Memory B cell (primary cell): ENCODE results near the gene RICTOR.
A peak's percentile ranks its signal among the peaks of the same experiment; 100 is the strongest.

ENCODE experiments used
- ATAC-seq: fragments of 150-1000 bp; cut with Tn5 transposase; 2 replicates; pipeline ENCODE4 v1.10.0; 2021; ENCODE audit warnings: low read depth, mild to moderate bottlenecking, moderate library complexity
- DNase-seq, 2 donors: peaks; one replicate each; pipeline ENCODE4 v3.0.0; 2022; ENCODE audit warnings: low spot score in 2 of 2
- H3K27ac Mint-ChIP-seq: one replicate; pipeline ENCODE4 v1.8.0; 2022; ENCODE audit warnings: mild to moderate bottlenecking, moderate library complexity, mixed read lengths
- H3K27me3 Mint-ChIP-seq: one replicate; pipeline ENCODE4 v1.8.0; 2022; ENCODE audit warnings: mixed read lengths
- H3K36me3 Mint-ChIP-seq: one replicate; pipeline ENCODE4 v1.8.0; 2022; ENCODE audit warnings: mild to moderate bottlenecking, mixed read lengths
- H3K4me1 Mint-ChIP-seq: one replicate; pipeline ENCODE4 v1.8.0; 2022; ENCODE audit warnings: mixed read lengths
- H3K4me3 Mint-ChIP-seq: one replicate; pipeline ENCODE4 v1.8.0; 2022; ENCODE audit warnings: mild to moderate bottlenecking, moderate library complexity, mixed read lengths
- H3K9me3 Mint-ChIP-seq: one replicate; pipeline ENCODE4 v1.8.0; 2022; ENCODE audit warnings: mixed read lengths

Gene RICTOR

DNA sequence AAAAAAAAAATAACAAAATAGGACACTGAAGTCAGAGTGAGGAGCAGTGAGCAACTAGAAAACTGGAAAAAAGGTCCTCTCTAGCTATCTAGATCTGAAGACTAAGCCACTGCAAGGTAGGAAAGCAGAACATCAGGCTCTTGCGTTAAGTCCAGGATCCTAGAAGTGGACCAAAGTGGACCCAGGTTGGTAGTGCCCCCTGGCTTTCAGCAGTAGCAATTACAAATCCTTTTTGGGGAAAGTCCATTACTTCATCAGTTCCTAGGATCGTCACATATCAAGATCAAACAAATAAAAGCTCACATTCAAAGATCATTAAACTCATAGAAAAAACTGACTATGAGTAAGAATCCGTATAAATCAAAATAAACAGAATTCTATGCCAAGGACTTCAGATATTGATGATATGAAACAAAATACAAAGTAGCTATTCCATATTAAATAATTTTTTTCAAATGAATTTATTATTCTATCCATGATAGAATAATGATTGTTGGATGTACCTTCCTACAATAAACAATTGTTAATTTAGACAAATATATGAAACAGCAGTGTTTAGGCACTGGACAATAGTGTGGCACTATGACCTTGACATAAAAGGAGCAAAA, 6.5 kb upstream of the RICTOR start:
- Mint-ChIP-seq H3K27me3 (peaks cover 1% of the 10 kb centered on the region), H3K27ac (no peak overlapping the region), H3K9me3 (peaks cover 6% of the 10 kb centered on the region), H3K36me3 (no peaks in the 10 kb centered on the region), H3K4me3 (no peak overlapping the region), H3K4me1 (peaks cover 7% of the 10 kb centered on the region)
- peak; percentile 7 for ATAC-seq
- DNase-seq: peak in 1 of 2 donors; percentile 10

DNA sequence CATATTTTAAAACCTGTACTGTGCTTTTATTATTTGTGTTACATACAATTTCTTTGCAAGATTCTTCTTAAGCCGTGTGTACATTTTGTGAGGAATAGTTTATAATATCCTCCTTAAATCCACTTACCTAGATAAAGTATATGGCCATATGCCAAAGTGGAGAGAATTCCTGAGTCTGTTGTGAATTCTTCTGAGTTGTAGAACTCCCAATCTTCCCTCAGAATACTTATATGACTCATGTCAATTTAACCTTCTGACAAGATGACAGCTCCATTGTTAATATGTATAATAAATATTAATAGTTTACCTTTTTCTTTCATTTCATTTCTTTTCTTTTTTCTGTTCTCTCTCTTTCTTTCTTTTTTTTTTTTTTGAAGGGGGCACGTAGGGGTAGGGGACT, 6.0 kb upstream of the RICTOR start:
- no peak for DNase-seq
- Mint-ChIP-seq H3K9me3 (peaks cover 6% of the 10 kb centered on the region), H3K4me1 (peaks cover 12% of the 10 kb centered on the region), H3K36me3 (no peaks in the 10 kb centered on the region), H3K27me3 (peaks cover 1% of the 10 kb centered on the region), H3K27ac (no peak overlapping the region), H3K4me3 (no peak overlapping the region)
- no peak for ATAC-seq

DNA sequence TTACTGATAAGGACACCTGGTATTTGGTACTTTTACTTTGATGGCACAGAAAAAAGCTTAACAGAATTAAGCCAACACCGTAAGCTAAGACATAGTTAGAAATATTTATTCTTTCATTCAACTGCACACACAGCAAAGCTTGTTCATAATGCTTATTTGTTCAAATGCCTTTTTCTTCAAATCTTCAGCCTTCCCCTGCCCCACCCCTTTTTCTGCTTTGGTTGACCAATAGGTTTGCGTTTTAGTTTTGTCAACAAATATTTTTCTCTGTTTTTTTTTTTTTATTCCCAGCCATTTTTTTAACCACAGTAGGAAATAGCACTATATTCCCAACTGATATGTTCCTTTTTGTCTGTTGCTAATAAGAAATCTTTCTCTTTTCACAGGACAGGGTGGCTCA, 4.9 kb upstream of the RICTOR start:
- no peak for ATAC-seq
- no peak overlapping the region for H3K4me3 Mint-ChIP-seq
- H3K4me1 Mint-ChIP-seq: peaks cover 15% of the 10 kb centered on the region
- peaks cover 6% of the 10 kb centered on the region for H3K9me3 Mint-ChIP-seq
- no peak for DNase-seq
- H3K36me3 Mint-ChIP-seq: no peaks in the 10 kb centered on the region
- peaks cover 1% of the 10 kb centered on the region for H3K27me3 Mint-ChIP-seq
- H3K27ac Mint-ChIP-seq: no peak overlapping the region

DNA sequence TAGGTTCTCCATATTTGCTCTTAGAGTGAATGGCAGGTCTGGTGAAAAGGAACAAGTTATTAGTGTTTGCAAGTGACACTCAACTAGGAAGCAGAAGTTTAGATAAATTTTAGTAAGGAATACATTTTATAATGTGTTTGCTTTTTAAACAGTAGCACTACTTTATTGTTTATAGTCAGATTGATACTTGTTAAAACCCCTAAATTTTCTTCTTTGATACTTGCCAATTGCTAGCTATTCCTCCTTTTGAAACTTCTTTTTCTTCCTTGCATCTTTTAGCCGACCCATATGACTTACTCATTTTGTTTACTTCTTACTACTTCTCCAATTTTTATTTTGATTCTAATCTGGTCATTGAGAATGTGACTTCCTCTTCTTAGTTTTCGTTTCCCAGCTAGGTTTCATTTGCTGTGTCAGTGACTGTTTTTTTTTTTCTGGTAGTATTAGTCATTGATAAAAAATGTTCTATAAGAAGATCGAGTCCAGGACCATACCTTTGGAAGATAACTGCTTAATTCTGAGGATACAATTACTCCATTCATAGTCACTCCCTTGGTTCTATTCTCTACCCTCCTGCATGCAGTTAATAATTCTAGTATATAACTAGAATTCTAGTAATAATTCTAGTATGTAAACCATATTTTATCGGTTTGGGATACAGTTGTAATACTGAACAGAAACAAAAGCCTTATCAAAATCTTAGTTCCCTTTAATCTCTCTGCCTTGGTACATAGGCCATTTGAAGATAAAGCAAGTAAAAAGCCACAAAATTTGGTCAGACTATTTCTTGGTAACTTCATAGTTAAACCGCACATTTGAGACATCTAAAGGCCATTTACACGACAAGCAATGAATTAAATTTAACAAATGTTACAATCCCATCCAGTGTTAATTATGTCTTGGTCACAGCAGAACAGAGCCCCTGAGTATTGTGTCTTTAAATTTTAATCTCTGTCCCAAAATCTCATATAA, 2.8 kb upstream of the RICTOR start:
- ATAC-seq (peak; percentile 41), DNase-seq (peak in 1 of 2 donors; percentile 14)
- Mint-ChIP-seq H3K4me3 (peak overlapping the region; percentile 22), H3K9me3 (no peaks in the 10 kb centered on the region), H3K27me3 (peaks cover 1% of the 10 kb centered on the region), H3K4me1 (peaks cover 22% of the 10 kb centered on the region), H3K27ac (peak overlapping the region; percentile 5), H3K36me3 (no peaks in the 10 kb centered on the region)

DNA sequence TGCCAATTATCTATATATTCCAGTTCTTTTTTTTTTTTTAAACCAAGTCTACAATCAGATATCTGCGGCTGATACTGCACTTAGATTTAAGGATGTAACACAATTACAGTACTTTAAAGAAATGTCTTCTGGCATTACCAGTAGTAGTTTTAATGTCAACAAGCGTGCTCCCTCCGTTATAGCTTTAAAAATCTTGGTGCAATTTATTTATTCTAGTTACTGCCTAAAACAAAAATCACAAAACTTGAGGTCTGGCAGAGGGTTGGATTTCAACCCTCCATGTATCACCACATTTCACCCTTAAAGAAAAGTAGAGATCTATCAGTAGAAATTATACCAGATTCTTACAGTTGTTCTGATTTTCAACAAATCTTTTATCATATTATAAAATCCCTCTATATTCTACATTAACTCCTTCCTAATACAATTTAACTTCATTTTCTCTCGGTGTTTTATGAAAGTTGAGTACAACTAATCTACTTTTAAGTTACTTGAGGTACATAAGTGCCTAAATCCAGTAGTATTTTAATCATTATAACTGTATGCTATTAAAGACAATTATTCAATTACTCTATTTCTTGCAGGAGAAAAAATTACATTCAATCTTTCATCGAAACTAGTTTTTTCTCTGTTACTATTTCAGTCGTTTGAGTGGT, 2.0 kb upstream of the RICTOR start:
- Mint-ChIP-seq H3K4me3 (no peak overlapping the region), H3K27ac (peak overlapping the region; percentile 5), H3K27me3 (peaks cover 1% of the 10 kb centered on the region)

DNA sequence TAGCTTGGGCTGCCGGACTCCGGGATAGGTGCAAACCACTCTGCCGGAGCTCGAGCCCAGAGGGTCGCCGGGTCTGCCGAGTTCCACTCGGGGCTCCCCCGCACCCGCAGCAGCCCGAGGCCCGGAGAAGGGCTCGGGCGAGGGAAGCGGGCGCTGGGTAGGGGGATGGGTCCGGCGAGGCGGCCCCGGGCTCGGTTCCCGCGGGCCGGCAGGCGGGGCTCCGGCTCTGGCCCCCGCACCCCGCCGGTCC, 507 bp downstream of the RICTOR start:
- H3K27me3 Mint-ChIP-seq: no peaks in the 10 kb centered on the region
- ATAC-seq (peak; percentile 23), DNase-seq (peak in 1 of 2 donors; percentile 59)
- peak overlapping the region; percentile 92 for H3K4me3 Mint-ChIP-seq
- peaks cover 28% of the 10 kb centered on the region for H3K4me1 Mint-ChIP-seq
- peaks cover 5% of the 10 kb centered on the region for H3K36me3 Mint-ChIP-seq
- peak overlapping the region; percentile 96 for H3K27ac Mint-ChIP-seq
- no peaks in the 10 kb centered on the region for H3K9me3 Mint-ChIP-seq

More for the DNA sequence above, 2.0 kb upstream of the RICTOR start:
- no peaks in the 10 kb centered on the region for H3K36me3 Mint-ChIP-seq
- H3K9me3 Mint-ChIP-seq: no peaks in the 10 kb centered on the region
- DNase-seq (no peak), ATAC-seq (no peak)
- peaks cover 25% of the 10 kb centered on the region for H3K4me1 Mint-ChIP-seq

DNA sequence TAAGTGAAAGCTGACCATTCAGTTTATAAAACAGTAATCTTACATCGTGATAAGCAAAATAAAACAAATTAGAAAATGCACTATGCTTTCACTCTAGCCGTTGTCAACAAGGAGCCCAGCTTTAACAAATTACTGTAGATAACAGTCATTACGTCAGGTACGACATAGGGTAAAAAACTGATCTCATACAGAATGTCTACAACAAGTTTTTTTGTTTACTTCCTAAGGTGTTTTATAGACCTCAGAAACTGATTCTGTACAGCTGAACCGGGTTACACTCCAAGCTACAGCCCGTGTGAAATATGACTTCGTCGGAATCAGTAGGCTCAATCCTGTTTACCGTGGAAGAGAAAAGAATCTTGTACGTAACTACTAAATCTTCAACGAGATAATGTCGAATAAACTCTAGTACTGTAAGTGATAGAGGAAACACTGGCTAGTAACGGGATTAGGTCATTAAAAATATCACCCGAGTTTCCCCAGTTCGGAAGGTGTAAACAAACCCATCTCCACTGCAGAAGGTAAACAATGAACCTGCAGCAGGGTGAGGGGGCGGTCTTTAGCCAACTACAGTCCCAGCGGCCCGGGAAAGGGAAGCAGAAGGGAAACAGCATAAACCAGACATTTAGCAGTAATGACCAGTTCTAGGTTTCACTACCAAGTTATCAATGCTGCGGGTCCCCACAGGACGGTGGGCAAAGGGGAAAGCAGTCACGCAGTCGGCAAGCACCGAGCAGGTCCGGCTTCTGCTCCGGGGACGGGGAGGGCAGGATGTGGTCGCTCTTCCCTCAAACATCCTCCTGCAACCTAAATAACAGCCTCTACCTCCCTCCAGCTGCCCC, 1.1 kb downstream of the RICTOR start:
- H3K36me3 Mint-ChIP-seq: peaks cover 10% of the 10 kb centered on the region
- H3K4me1 Mint-ChIP-seq: peaks cover 33% of the 10 kb centered on the region
- no peaks in the 10 kb centered on the region for H3K9me3 Mint-ChIP-seq
- peak overlapping the region; percentile 92 for H3K4me3 Mint-ChIP-seq
- DNase-seq: peak in 1 of 2 donors; percentile 28
- peak overlapping the region; percentile 96 for H3K27ac Mint-ChIP-seq
- no peaks in the 10 kb centered on the region for H3K27me3 Mint-ChIP-seq
- peak; percentile 16 for ATAC-seq

DNA sequence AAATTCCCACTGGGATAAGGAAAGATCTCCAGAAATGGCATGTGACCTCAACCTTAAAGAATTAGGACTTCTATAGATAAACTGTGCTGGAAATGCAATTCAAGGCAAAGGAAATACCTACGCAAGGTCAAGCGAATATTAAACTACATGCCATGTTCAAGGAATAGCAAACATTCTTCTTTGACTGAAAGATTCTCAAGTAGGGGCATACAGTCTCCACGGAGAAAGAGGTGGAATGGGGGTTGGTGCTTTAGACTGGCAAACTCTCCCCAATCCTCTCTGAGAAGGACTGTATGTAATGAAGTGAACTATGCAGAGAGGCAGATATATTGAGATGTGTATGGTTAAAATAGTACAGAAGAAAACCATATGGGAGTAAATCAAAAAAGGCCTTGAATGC, 6.1 kb downstream of the RICTOR start:
- H3K4me3 Mint-ChIP-seq: no peak overlapping the region
- peaks cover 42% of the 10 kb centered on the region for H3K36me3 Mint-ChIP-seq
- H3K27me3 Mint-ChIP-seq: no peaks in the 10 kb centered on the region
- H3K4me1 Mint-ChIP-seq: peaks cover 42% of the 10 kb centered on the region
- H3K9me3 Mint-ChIP-seq: peaks cover 11% of the 10 kb centered on the region
- H3K27ac Mint-ChIP-seq: no peak overlapping the region
- no peak for ATAC-seq
- DNase-seq: no peak

DNA sequence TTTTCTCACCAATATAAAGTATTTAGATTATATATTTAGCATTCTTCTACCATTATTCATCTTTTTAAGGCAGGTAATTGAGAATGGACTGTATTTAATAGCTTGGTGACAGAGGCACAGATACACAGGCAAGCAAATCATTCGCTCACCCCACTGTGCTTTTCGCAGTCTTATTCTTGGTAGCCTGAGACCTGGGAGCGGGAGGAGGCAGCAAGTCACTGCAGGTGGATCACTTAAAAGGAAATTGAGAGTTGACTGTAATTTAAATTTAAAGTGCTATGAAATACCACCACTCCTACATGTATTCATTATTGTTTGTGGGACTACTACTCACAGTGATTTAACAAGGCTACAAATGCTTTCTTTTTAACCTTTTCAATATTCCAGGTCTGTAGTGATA, 9.7 kb downstream of the RICTOR start:
- H3K9me3 Mint-ChIP-seq: peaks cover 11% of the 10 kb centered on the region
- ATAC-seq (no peak), DNase-seq (no peak)
- peaks cover 41% of the 10 kb centered on the region for H3K36me3 Mint-ChIP-seq
- no peak overlapping the region for H3K27ac Mint-ChIP-seq
- H3K27me3 Mint-ChIP-seq: no peaks in the 10 kb centered on the region
- no peak overlapping the region for H3K4me3 Mint-ChIP-seq
- peaks cover 47% of the 10 kb centered on the region for H3K4me1 Mint-ChIP-seq

DNA sequence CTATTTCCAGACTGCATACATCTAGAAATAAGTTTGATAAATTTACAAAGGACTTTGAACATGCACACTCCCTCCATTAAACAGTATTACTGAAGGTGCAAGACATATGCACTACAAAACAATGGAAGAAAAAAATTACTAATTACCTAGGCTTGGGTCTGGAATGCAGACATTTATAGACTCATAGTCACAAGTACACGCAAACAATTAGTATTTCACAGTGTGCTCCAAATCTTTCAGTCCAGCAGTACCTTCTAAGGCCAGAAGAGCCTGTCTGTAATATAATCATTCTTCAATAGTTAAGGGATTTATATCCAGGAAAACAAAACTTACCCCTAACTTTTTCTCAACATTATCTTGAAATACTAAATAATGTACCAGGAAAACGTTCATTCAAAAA, 11.2 kb downstream of the RICTOR start:
- Mint-ChIP-seq H3K9me3 (peaks cover 11% of the 10 kb centered on the region), H3K27me3 (no peaks in the 10 kb centered on the region), H3K27ac (peak overlapping the region; percentile 23), H3K4me1 (peaks cover 45% of the 10 kb centered on the region), H3K36me3 (peaks cover 32% of the 10 kb centered on the region), H3K4me3 (no peak overlapping the region)
- DNase-seq (no peak), ATAC-seq (no peak)

DNA sequence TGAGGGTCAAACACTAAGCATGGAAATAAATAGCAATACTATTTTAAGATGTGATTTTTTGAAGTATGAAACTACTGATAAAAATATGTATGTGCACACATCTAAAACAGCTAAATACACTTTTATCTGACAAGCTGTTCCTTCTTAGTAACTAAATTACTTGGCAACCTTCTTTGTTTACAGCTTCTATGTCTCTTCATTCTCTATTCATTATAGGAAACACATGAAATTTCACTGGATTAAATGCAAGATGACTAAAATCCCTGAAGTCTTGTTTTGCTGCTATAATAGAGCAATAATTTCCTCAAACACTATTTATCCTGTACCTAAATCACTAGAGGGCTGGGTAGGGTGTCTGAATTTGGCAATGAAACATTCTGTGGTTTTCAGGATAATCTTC, 11.7 kb downstream of the RICTOR start:
- peaks cover 44% of the 10 kb centered on the region for H3K4me1 Mint-ChIP-seq
- no peaks in the 10 kb centered on the region for H3K27me3 Mint-ChIP-seq
- peaks cover 8% of the 10 kb centered on the region for H3K9me3 Mint-ChIP-seq
- ATAC-seq (no peak), DNase-seq (no peak)
- H3K36me3 Mint-ChIP-seq: peaks cover 27% of the 10 kb centered on the region
- H3K4me3 Mint-ChIP-seq: no peak overlapping the region
- peak overlapping the region; percentile 23 for H3K27ac Mint-ChIP-seq

DNA sequence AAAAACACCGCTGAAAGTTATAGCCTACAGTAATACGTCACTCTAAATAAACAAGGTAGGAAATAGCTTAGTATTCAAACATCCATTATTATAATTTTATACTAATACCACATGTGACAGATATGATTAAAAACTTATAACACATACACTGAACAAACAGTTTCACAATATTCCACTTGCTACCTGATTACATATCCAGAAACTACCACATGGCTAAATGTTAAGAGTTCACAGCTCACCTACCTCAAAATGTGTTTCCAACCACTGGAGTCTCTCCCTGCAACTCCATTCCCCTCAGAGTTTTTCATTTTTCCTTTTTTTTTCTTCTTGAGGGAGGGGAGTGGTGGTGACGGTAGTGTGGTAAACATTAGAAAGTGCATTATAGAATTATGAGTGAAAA, 12.1 kb downstream of the RICTOR start:
- DNase-seq: no peak
- Mint-ChIP-seq H3K9me3 (peaks cover 6% of the 10 kb centered on the region), H3K27me3 (no peaks in the 10 kb centered on the region), H3K4me3 (no peak overlapping the region), H3K27ac (peak overlapping the region; percentile 23), H3K36me3 (peaks cover 23% of the 10 kb centered on the region), H3K4me1 (peaks cover 40% of the 10 kb centered on the region)
- no peak for ATAC-seq

DNA sequence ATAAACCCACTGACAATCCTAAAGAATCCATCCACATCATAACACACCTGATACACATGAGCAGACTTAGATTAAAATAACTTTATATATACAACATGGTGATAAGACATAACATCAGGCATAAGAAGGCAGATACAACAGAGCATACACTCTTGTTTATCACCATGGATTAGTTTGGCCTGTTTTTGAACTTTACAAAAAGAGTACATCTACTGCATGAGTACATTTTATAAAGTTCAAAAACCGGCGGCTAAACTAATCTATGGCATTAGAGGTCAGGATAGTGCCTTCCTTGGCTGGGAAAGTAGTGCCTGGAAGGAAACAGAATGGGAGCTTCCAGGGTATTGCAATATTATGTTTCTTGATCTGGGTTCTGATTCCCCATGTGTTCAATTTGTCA, 15.1 kb downstream of the RICTOR start:
- Mint-ChIP-seq H3K4me3 (no peak overlapping the region), H3K27me3 (no peaks in the 10 kb centered on the region), H3K36me3 (peaks cover 9% of the 10 kb centered on the region), H3K9me3 (no peaks in the 10 kb centered on the region), H3K4me1 (peaks cover 40% of the 10 kb centered on the region), H3K27ac (peak overlapping the region; percentile 25)
- ATAC-seq: peak; percentile 24
- DNase-seq: no peak
